ENCODE measurements around the gene ZBTB38. TPM values are rescaled to one million over a fixed set of nuclear protein-coding genes. Genes with fewer than 3 reads are reported as not detected.

ZBTB38 gene
- total RNA-seq, 1 donor from 2014 or later, result 21.0 TPM

GRCh38 chr3:141366285-141367037 lies 1.8 kb upstream of the ZBTB38 start:
- H3K4me3 Mint-ChIP-seq, result no peak overlapping the region
- H3K9me3 Mint-ChIP-seq, result no peaks in the 10 kb centered on the region
- H3K27ac Mint-ChIP-seq, result no peak overlapping the region
- intact Hi-C loops (cut with micrococcal nuclease), result no loop called here
- peaks cover 10% of the 10 kb centered on the region for H3K4me1 Mint-ChIP-seq (ENCODE audit: low read depth)
- DNase-seq (ENCODE audit: low spot score), result no peak
- H3K36me3 Mint-ChIP-seq (ENCODE audit: low read depth), result no peaks in the 10 kb centered on the region
- H3K27me3 Mint-ChIP-seq (ENCODE audit: insufficient read depth), result peaks cover 11% of the 10 kb centered on the region

GRCh38 chr3:141367038-141367730 lies 1.1 kb upstream of the ZBTB38 start:
- Mint-ChIP-seq H3K4me3 (no peak overlapping the region), H3K27me3 (ENCODE audit: insufficient read depth) (peaks cover 10% of the 10 kb centered on the region), H3K36me3 (ENCODE audit: low read depth) (no peaks in the 10 kb centered on the region), H3K27ac (no peak overlapping the region), H3K4me1 (ENCODE audit: low read depth) (peaks cover 14% of the 10 kb centered on the region), H3K9me3 (no peaks in the 10 kb centered on the region)
- no peak for DNase-seq (ENCODE audit: low spot score)
- intact Hi-C loops (cut with micrococcal nuclease), result no loop called here

GRCh38 chr3:141368925-141369794 lies 856 bp downstream of the ZBTB38 start:
- intact Hi-C loops (cut with micrococcal nuclease), result no loop called here
- no peaks in the 10 kb centered on the region for H3K27me3 Mint-ChIP-seq (ENCODE audit: insufficient read depth)
- H3K9me3 Mint-ChIP-seq, result no peaks in the 10 kb centered on the region
- DNase-seq (ENCODE audit: low spot score), result no peak
- H3K4me1 Mint-ChIP-seq (ENCODE audit: low read depth), result peaks cover 27% of the 10 kb centered on the region
- H3K36me3 Mint-ChIP-seq (ENCODE audit: low read depth), result no peaks in the 10 kb centered on the region
- no peak overlapping the region for H3K27ac Mint-ChIP-seq
- H3K4me3 Mint-ChIP-seq, result no peak overlapping the region

GRCh38 chr3:141370065-141370533 lies 1.8 kb downstream of the ZBTB38 start:
- Mint-ChIP-seq H3K4me3 (no peak overlapping the region), H3K9me3 (no peaks in the 10 kb centered on the region), H3K36me3 (ENCODE audit: low read depth) (no peaks in the 10 kb centered on the region), H3K4me1 (ENCODE audit: low read depth) (peaks cover 27% of the 10 kb centered on the region), H3K27ac (no peak overlapping the region), H3K27me3 (ENCODE audit: insufficient read depth) (no peaks in the 10 kb centered on the region)
- intact Hi-C loops (cut with micrococcal nuclease), result loop anchor here (1.0 to 2.0 kb wide), 3 partner anchors 41 to 71 kb away; no protein-coding TSS in a partner anchor
- peak; percentile 50 for DNase-seq (ENCODE audit: low spot score)

GRCh38 chr3:141371882-141372281 lies 3.6 kb downstream of the ZBTB38 start:
- H3K27me3 Mint-ChIP-seq (ENCODE audit: insufficient read depth), result no peaks in the 10 kb centered on the region
- no peak overlapping the region for H3K4me3 Mint-ChIP-seq
- DNase-seq (ENCODE audit: low spot score), result no peak
- H3K4me1 Mint-ChIP-seq (ENCODE audit: low read depth), result peaks cover 44% of the 10 kb centered on the region
- H3K9me3 Mint-ChIP-seq, result no peaks in the 10 kb centered on the region
- peak overlapping the region; percentile 46 for H3K27ac Mint-ChIP-seq
- intact Hi-C loops (cut with micrococcal nuclease), result loop anchor here (2.0 kb wide), 1 partner anchor 39 kb away; no protein-coding TSS in a partner anchor
- peaks cover 1% of the 10 kb centered on the region for H3K36me3 Mint-ChIP-seq (ENCODE audit: low read depth)

GRCh38 chr3:141372656-141373055 lies 4.4 kb downstream of the ZBTB38 start:
- Mint-ChIP-seq H3K27ac (no peak overlapping the region), H3K4me1 (ENCODE audit: low read depth) (peaks cover 46% of the 10 kb centered on the region)

GRCh38 chr3:141373232-141373631 lies 4.9 kb downstream of the ZBTB38 start:
- H3K27ac Mint-ChIP-seq, result peak overlapping the region; percentile 15
- peaks cover 1% of the 10 kb centered on the region for H3K36me3 Mint-ChIP-seq (ENCODE audit: low read depth)
- intact Hi-C loops (cut with micrococcal nuclease), result no loop called here
- H3K4me3 Mint-ChIP-seq, result no peak overlapping the region
- H3K27me3 Mint-ChIP-seq (ENCODE audit: insufficient read depth), result no peaks in the 10 kb centered on the region
- no peaks in the 10 kb centered on the region for H3K9me3 Mint-ChIP-seq
- no peak for DNase-seq (ENCODE audit: low spot score)
- peaks cover 46% of the 10 kb centered on the region for H3K4me1 Mint-ChIP-seq (ENCODE audit: low read depth)

More at GRCh38 chr3:141372656-141373055, 4.4 kb downstream of the ZBTB38 start:
- H3K9me3 Mint-ChIP-seq, result no peaks in the 10 kb centered on the region
- no peaks in the 10 kb centered on the region for H3K27me3 Mint-ChIP-seq (ENCODE audit: insufficient read depth)
- no peak for DNase-seq (ENCODE audit: low spot score)
- H3K36me3 Mint-ChIP-seq (ENCODE audit: low read depth), result peaks cover 1% of the 10 kb centered on the region
- no peak overlapping the region for H3K4me3 Mint-ChIP-seq
- intact Hi-C loops (cut with micrococcal nuclease), result no loop called here

- peaks cover 51% of the 10 kb centered on the region for H3K4me1 Mint-ChIP-seq (ENCODE audit: low read depth)
- no peaks in the 10 kb centered on the region for H3K27me3 Mint-ChIP-seq (ENCODE audit: insufficient read depth)
- H3K27ac Mint-ChIP-seq, result peak overlapping the region; percentile 64
- intact Hi-C loops (cut with micrococcal nuclease), result loop anchor here (2.0 kb wide), 1 partner anchor 15 kb away; no protein-coding TSS in a partner anchor
- peaks cover 1% of the 10 kb centered on the region for H3K36me3 Mint-ChIP-seq (ENCODE audit: low read depth)
- H3K4me3 Mint-ChIP-seq, result no peak overlapping the region
- no peaks in the 10 kb centered on the region for H3K9me3 Mint-ChIP-seq
- no peak for DNase-seq (ENCODE audit: low spot score)
Measured at GRCh38 chr3:141373768-141374526, 5.6 kb downstream of the ZBTB38 start.

- DNase-seq (ENCODE audit: low spot score), result no peak
- intact Hi-C loops (cut with micrococcal nuclease), result loop anchor here (2.0 kb wide), 1 partner anchor 13 kb away; no protein-coding TSS in a partner anchor
- Mint-ChIP-seq H3K27me3 (ENCODE audit: insufficient read depth) (no peaks in the 10 kb centered on the region), H3K27ac (peak overlapping the region; percentile 37), H3K4me3 (no peak overlapping the region), H3K4me1 (ENCODE audit: low read depth) (peaks cover 55% of the 10 kb centered on the region), H3K9me3 (no peaks in the 10 kb centered on the region), H3K36me3 (ENCODE audit: low read depth) (peaks cover 1% of the 10 kb centered on the region)
Measured at GRCh38 chr3:141375381-141376301, 7.3 kb downstream of the ZBTB38 start.

- no peaks in the 10 kb centered on the region for H3K9me3 Mint-ChIP-seq
- no peak overlapping the region for H3K4me3 Mint-ChIP-seq
- intact Hi-C loops (cut with micrococcal nuclease), result no loop called here
- no peaks in the 10 kb centered on the region for H3K27me3 Mint-ChIP-seq (ENCODE audit: insufficient read depth)
- H3K4me1 Mint-ChIP-seq (ENCODE audit: low read depth), result peaks cover 53% of the 10 kb centered on the region
- no peak overlapping the region for H3K27ac Mint-ChIP-seq
- no peak for DNase-seq (ENCODE audit: low spot score)
- peaks cover 3% of the 10 kb centered on the region for H3K36me3 Mint-ChIP-seq (ENCODE audit: low read depth)
Measured at GRCh38 chr3:141377377-141377776, 9.1 kb downstream of the ZBTB38 start.

GRCh38 chr3:141378556-141378955 lies 10.3 kb downstream of the ZBTB38 start:
- no peak overlapping the region for H3K4me3 Mint-ChIP-seq
- intact Hi-C loops (cut with micrococcal nuclease), result no loop called here
- peaks cover 44% of the 10 kb centered on the region for H3K4me1 Mint-ChIP-seq (ENCODE audit: low read depth)
- no peak overlapping the region for H3K27ac Mint-ChIP-seq
- DNase-seq (ENCODE audit: low spot score), result no peak
- H3K27me3 Mint-ChIP-seq (ENCODE audit: insufficient read depth), result no peaks in the 10 kb centered on the region
- peaks cover 3% of the 10 kb centered on the region for H3K36me3 Mint-ChIP-seq (ENCODE audit: low read depth)
- no peaks in the 10 kb centered on the region for H3K9me3 Mint-ChIP-seq

Data from activated T-helper 1 cell treated with anti-CD3 and anti-CD28 coated beads, Interleukin-12 subunit alpha, Interleukin-12 subunit beta, Interleukin-2, Interleukin-4 antibody, amounts not matched to agents 30 ng/mL and 10 ng/mL and 1 ng/mL, durations not matched to agents 14 hours and 24 hours and 36 hours (primary cell).